T-helper 2 cell (primary cell): ENCODE data around the gene SLC31A2.
"Not testable (repeated sequence)": the region's sequence is repeated elsewhere in the genome, so short reads cannot be mapped to it uniquely, and the experiment has no call there.

Experiments
- DNase-seq, 5 experiments: peaks; one replicate each; pipeline versions ENCODE4 v3.0.0 to v3.0.0-alpha.2; 2012 to 2022
- total RNA-seq, 2 donors: gene quantifications; one replicate each; lab custom pipeline; 2026; lab: John Stamatoyannopoulos, UW

SLC31A2 gene
- 3.1 to 3.2 reads per million in 2 donors for total RNA-seq

GRCh38 chr9:113150670-113151611, at the start of gene SLC31A2:
Gene SLC31A2 (plus strand): TSS chr9:113151007. CDS start chr9:113151075, 68 bp downstream.
- DNase-seq = peak; percentile 69 to 88 (median 79)

GRCh38 chr9:113105345-113105744, 45.5 kb upstream of the SLC31A2 start:
- not testable (repeated sequence) for DNase-seq

GRCh38 chr9:113111065-113111951, 39.5 kb upstream of the SLC31A2 start:
- not testable (repeated sequence) for DNase-seq

- not testable (repeated sequence) for DNase-seq
Observed at GRCh38 chr9:113112706-113113510, 37.9 kb upstream of the SLC31A2 start.

- DNase-seq = not testable (repeated sequence)
Observed at GRCh38 chr9:113118829-113119228, 32.0 kb upstream of the SLC31A2 start.

GRCh38 chr9:113125386-113126035, 25.3 kb upstream of the SLC31A2 start:
- no peak for DNase-seq

GRCh38 chr9:113129466-113129865, 21.3 kb upstream of the SLC31A2 start:
- no peak for DNase-seq

GRCh38 chr9:113129884-113130283, 20.9 kb upstream of the SLC31A2 start:
- DNase-seq = no peak

GRCh38 chr9:113131689-113132151, 19.1 kb upstream of the SLC31A2 start:
- peak in 1 of 5 experiments; percentile 20 for DNase-seq

- no peak for DNase-seq
Observed at GRCh38 chr9:113137196-113138168, 13.3 kb upstream of the SLC31A2 start.

GRCh38 chr9:113138760-113139159, 12.0 kb upstream of the SLC31A2 start:
- DNase-seq = no peak

- no peak for DNase-seq
Observed at GRCh38 chr9:113139225-113139829, 11.5 kb upstream of the SLC31A2 start.

GRCh38 chr9:113139953-113140352, 10.9 kb upstream of the SLC31A2 start:
- DNase-seq = no peak

- DNase-seq = not testable (repeated sequence)
Observed at GRCh38 chr9:113140896-113141295, 9.9 kb upstream of the SLC31A2 start.

- DNase-seq = no peak
Observed at GRCh38 chr9:113143432-113144227, 7.2 kb upstream of the SLC31A2 start.

GRCh38 chr9:113148372-113148705, 2.5 kb upstream of the SLC31A2 start:
- no peak for DNase-seq

GRCh38 chr9:113148781-113149510, 1.9 kb upstream of the SLC31A2 start:
- DNase-seq = no peak

- not testable (repeated sequence) for DNase-seq
Observed at GRCh38 chr9:113149561-113149960, 1.2 kb upstream of the SLC31A2 start.
